ENCODE measurements around the gene SEPHS2.
"Not testable (repeated sequence)": the region's sequence is repeated elsewhere in the genome, so short reads cannot be mapped to it uniquely, and the experiment has no call there.

Gene SEPHS2, protein sequence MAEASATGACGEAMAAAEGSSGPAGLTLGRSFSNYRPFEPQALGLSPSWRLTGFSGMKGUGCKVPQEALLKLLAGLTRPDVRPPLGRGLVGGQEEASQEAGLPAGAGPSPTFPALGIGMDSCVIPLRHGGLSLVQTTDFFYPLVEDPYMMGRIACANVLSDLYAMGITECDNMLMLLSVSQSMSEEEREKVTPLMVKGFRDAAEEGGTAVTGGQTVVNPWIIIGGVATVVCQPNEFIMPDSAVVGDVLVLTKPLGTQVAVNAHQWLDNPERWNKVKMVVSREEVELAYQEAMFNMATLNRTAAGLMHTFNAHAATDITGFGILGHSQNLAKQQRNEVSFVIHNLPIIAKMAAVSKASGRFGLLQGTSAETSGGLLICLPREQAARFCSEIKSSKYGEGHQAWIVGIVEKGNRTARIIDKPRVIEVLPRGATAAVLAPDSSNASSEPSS

DNA sequence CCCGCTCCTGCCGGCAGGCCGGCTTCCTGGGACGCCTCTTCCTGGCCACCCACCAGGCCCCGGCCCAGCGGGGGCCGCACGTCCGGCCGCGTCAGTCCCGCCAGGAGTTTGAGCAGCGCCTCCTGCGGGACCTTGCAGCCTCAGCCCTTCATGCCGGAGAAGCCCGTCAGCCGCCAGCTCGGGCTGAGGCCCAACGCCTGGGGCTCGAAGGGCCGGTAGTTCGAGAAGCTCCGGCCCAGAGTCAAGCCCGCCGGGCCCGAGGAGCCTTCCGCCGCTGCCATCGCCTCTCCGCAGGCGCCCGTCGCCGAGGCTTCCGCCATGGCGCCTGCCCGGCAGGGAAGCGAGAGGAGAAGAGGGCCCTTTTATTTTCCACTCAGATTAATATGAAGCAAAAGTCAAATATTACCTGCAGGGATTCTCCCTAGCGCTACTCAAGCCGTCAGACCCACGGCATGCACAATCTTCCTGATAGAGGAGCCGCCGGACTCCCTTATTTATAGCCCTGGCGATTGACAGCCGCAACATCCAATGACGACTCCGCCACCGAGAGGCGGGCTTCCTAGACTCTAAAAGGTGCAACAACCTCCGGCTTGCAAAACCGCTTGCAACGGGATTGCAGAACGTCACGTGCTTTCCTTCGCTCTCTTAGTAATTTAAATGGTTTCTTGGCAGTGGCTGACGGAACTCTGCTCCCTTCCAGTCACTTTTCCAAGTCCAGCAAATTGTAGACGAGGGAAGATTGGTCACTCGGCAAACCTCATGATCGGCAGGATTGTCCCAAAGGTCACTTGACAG, at the start of gene SEPHS2:
Gene SEPHS2 (minus strand): TSS at position 467 of the 795 bp plus-strand sequence. CDS start 147 bp downstream, at position 320.
- DNase-seq: peak; percentile 94

DNA sequence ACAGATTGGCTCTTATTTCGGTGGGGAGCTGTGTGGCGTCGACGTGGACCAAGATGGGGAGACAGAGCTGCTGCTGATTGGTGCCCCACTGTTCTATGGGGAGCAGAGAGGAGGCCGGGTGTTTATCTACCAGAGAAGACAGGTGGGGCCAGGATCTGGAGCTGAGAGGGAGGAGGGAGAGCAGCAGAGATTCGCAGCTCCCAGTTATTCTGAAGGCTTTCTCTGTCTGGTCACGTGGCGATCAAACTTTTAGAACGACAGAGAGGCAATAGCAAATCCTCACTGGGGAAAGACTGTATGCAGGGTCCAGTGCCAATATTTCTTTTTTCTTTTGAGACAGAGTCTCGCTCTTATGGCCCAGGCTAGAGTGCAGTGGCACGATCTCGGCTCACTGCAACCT, 49.0 kb upstream of the SEPHS2 start:
- no peak for DNase-seq

DNA sequence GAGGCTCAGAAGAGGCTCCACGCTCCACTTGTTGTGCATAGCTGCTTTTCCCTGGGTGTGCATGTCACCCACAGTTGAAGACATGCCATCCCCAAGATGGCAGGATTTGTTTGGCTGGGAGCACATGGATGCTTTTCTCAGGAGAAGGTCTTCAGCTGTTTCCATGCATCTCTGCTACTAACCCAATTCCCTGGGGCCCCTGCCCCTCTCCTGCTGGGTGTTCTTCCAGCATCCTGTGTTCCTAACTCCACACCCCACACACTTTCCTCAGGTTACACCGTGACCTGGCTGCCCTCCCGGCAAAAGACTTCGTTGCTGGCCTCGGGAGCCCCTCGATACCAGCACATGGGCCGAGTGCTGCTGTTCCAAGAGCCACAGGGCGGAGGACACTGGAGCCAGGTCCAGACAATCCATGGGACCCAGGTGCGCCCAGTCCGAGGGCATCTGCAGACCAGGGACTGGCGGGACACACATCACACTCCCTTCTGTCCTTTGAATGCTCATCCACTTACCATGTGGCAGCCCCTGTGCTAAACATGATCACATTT, 48.3 kb upstream of the SEPHS2 start:
- no peak for DNase-seq

DNA sequence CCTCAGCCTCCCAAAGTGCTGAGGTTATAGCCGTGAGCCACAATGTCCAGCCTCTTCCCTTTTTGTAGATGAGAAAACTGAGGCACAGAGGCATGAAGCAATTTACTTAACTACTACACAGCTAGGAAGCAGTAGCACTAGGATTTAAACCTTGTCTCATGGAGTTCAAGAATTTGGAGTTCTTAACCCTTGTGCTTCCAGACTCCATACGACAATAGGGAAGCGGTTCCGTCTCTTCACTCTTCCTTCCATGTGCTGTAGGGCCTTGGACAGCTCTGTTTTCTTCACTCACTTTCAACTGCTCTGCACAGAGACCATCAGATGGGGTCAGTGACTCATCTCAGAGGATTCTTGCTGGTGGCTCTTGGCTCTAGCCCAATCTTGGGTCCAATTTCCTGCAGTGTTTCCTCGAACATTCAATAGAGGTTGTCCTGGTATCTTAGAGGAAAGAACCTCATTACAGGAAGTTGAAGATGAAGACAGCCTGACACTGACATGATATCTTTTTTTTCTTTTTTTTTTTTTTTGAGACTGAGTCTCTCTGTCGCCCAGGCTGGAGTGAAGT, 46.2 kb upstream of the SEPHS2 start:
- peak; percentile 6 for DNase-seq

DNA sequence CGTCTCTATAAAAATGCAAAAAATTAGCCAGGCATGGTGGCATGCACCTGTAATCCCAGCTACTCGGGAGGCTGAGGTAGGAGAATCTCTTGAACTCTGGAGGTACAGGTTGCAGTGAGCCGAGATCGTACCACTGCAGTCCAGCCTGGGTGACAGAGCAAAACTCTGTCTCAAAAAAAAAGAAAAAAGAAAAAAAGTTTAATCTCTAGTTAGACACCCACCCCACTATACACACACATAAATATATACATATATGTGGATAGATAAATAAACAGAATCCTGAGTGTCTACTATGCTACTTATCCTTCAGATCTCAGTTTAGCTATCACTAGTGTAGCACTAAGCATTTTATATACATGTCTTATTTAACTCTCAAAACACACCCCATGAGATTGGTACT, 45.6 kb upstream of the SEPHS2 start:
- no peak for DNase-seq

DNA sequence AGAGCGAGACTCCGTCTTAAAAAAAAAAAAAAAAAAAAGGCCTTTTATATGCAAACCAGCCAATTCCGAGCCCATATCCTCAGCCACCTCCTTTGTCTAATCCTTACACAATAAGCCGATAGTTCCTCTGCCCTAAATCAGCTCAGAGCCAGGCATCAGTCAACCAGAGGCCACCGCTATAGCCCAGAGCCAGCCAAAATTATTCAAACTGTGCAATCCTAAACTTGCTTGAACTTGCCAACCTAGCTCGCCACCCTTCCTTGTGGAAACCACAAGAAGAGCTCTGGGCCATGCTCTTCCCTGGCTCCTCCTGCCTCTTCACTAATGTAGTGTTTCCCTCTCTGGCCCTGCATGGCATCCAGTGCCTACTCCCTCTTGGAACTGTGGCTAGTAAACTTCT, 44.5 kb upstream of the SEPHS2 start:
- DNase-seq: no peak

DNA sequence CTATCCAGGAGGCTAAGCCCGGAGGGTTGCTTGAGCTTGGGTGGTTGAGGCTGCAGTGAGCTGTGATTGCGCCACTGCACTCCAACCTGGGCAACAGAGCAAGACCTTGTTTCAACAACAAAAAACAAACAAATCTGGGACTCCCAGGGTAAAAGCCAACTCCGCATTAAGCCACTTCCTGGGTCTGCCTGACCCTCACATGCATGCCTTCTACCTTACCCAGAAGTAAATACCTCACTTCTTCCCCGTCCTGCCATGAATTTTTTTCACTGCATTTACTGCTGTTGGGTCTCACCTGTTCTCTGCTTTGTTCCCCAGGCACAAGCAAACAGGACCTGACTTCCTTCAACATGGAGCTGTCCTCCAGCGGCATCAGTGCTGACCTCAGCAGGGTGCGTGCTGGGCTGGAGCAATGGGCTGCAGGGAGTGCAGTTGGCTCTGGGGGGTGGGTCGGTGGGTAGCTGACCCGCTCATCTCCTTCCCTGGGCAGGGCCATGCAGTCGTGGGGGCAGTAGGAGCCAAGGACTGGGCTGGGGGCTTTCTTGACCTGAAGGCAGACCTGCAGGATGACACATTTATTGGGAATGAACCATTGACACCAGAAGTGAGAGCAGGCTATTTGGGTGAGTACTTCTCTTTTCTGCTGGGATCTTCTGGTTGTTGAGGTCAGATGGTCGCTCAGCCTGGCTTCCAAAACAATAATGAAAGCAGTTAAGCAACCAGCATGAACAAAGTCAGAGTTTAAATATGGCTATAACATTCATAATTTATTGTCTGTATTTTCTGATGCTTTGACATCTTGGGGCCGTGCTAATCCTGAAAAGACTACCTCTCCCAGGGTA, 43.3 kb upstream of the SEPHS2 start:
- no peak for DNase-seq

DNA sequence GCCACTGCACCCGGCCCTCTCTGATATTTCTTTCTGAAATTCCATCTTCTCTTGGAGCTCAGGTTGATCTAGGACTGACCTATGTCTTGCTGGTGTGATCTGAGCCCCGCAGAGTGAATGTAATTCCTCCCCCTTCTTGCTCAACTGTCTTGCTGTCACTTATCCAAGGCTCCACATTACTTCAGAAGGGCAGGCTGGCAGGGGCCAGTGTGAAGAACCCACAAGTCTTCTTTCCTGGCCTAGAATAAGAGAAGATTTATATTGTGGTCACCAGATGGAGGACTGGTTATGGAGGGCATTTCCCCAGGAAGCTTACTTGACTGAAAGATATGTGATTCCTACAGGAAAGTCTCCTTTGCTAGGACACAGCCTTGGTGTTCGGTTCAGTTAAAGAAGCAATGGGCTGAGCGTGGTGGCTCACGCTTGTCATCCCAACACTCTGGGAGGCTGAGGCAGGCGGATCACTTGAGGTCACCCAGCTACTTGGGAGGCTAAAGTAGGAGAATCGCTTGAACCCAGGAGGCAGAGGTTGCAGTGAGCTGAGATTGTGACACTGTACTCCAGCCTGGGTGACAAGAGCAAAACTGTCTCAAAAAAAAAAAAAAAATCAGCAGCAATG, 40.3 kb upstream of the SEPHS2 start:
- DNase-seq: no peak

DNA sequence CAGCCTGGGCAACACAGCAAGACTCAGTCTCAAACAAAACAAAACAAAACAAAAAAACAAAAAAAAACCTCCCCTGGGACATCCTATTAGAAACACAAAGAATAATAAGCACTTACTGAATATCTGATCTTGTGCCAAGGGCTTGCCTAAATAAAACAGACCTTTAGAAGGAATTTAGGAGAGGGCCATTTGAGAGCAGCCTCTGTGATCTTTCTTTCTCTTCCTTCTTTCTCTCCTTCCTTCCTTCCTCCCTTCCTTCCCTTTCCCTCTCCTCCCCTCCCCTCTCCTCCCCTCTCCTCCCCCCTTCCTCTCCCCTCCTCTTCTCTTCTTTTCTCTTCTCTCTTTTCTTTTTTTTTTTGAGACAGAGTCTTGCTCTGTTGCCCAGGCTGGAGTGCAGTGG, 39.2 kb upstream of the SEPHS2 start:
- DNase-seq: no peak

DNA sequence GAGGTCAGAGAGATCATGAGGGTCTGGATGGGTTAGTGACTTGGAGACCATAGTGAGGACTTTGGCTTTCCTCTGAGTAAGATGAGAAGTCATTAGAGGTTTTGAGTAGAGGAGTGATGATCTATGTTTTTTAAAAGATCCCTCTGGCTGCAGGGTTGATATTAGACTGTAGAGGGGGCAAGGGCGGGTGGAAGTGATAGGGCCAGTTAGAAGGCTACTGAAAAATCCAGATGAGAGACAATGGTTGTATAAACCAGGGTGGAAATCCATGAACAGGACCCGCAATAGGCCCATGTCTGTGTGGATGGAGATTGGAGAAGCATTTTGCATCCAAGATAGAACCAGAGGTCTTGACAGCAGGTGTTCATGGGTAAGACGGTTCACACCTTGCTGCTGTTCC, 36.7 kb upstream of the SEPHS2 start:
- DNase-seq: no peak

DNA sequence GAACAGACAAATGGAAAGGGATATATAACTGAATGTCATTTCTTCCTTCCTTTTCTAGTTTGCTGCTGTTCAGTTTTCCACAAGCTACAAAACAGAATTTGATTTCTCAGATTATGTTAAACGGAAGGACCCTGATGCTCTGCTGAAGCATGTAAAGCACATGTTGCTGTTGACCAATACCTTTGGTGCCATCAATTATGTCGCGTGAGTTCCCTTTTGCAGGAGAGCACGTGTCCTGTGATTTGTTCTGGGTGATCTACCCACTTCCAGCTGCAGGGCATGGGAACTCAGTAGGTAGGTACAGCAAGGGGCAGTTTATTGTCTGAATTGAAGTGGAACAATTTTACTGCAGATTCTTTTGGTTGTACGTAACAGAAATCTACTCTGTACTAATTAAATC, 35.7 kb upstream of the SEPHS2 start:
- DNase-seq: no peak

DNA sequence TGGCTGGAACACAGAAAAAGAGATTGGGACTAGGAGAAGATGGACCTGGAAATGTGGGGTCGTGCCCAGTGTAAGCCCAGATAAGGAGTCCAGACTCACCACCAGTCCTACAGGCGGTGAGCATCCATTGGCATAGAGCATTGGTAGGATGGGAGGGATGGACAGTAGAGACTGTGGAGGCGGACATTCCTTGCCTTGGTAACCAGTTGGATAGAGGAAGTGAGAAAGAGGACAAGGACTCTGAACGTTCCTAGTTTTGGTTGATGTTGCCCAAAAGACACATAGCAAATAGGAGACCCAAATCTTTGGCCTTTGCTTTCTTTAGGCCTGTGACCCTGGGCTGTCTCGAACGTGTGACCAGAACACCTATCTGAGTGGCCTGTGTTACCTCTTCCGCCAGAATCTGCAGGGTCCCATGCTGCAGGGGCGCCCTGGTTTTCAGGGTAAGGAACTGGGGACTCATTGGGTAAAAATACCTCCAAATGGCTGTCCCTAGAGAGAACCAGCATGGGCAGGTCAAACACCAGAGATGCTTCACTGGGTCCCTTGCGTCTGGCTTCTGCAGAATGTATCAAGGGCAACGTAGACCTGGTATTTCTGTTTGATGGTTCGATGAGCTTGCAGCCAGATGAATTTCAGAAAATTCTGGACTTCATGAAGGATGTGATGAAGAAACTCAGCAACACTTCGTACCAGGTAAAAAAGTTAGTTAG, 33.2 kb upstream of the SEPHS2 start:
- DNase-seq: no peak

DNA sequence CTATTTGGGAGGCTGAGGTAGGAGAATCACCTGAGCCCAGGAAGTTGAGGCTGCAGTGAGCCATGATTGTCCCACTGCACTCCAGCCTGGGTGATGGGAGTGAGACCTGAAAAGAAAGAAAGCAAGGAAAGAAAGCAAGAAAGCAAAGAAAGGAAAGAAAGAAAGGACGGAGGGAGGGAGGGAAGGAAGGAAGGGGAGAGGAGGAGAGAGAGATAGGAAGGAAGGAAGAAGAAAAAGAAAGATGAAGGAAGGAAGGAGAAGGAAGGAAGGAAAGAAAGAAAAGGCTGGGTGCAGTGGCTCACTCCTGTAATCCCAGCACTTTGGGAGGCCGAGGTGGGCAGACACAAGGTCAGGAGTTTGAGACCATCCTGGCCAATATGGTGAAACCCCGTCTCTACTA, 32.1 kb upstream of the SEPHS2 start:
- DNase-seq: not testable (repeated sequence)

DNA sequence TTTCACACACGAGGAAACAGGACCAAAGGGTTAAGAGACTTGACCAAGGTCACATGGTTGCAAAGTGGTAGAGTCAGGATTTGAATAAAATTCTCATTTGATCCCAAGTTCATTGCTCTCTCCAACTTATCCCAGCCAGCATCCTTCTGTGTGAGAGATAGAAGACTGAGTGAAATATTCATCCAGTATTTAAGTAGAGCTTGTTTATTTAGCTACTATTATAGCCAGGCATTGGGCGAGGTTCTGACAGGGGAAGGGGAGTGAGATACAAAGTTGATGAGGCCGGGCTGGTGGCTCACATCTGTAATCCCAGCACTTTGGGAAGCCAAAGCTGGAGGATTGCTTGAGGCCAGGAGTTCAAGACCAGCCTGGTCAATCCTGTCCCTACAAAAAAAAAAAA, 31.3 kb upstream of the SEPHS2 start:
- no peak for DNase-seq

DNA sequence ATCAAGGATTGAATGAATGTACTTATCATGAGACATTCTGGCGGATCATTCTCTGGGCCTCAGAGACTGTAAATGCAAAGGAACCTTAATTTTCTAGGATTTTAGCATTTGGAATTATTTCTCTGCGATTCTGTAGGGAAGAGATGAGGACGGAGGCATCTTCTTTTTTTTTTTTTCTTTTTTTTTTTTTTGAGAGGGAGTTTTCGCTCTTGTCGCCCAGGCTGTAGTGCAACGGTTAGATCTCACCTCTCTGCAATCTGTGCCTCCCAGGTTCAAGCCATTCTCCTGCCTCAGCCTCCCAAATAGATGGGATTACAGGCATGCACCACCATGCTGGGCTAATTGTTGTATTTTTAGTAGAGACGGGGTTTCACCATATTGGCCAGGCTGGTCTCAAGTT, 29.0 kb upstream of the SEPHS2 start:
- DNase-seq: no peak

DNA sequence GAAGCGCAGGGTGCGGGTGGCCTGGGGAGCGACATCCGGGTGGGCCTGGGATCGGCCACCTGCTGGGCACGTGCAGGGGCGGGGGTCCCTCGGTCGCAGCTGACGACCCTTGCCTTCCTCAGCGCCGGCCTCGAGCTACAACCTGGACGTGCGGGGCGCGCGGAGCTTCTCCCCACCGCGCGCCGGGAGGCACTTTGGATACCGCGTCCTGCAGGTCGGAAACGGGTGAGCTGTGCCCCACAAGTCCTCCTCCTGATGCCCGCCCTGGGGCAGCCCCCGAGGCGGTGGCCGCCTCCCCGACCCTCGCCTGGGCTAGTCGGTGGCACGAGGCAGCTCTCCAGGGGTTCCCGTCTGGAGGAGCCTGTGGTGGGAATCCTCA, 28.4 kb upstream of the SEPHS2 start:
- DNase-seq: no peak

DNA sequence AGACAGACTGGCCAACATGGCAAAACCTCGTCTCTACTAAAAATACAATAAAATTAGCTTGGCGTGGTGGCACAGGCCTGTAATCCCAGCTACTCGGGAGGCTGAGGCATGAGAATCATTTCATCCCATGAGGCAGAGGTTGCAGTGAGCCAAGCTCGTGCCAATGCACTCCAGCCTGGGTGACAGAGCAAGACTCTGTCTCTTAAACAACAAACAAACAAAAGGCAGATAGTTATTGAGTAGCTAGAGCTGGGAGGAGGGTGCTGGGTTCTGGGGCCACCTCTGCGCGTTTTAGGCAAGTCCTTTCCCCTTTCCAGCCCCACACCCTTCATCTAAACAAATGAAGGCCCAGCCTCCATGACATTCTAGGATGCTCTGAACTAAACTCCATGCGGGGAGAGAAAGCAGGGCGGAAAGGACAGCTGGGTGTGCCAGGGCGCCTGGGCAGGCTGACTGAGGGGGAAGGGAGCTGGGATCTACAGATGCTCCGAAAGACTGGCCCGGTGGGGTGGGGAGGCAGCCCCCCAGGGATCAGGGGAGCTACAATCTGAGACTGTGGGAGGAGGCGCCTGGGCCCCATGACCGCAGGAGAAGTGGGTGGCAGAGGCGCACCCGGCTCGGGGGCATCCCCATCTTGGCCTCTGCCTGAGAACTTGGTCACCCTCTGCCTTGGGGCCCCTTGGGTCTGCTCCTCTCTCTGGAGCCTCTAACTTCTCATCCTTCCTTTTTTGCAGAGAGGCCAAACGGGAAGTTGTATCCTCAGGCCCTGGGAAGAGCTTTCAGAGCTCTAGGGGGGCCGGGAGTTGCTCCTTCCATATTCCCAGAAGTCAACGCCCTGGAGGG, 27.8 kb upstream of the SEPHS2 start:
- DNase-seq: no peak

DNA sequence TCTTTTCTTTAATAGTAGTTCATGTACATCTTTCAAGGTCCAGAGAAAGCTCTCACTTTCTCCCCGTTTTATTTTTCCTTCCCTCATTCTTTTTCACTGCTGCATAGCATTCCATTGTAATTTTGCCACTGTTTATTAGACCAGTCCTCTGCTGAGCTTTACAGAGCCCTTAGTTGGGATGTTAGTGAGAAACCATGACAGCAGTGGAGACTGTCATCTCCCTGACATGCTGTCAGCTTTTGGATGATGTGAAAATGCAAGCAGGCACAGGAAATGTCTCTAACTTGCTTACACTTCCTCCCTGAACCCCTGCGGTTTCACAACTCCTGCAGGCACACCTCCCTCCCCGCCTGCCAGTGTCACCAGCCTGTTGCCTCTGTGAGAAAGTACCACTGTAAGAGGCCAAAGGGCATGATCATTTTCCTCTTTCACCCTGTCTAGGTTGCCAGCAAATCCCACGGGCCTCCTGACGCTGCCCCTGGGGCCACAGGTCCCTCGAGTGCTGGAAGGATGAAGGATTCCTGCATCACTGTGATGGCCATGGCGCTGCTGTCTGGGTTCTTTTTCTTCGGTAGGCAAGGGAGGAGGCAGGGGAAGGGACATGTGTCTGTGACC, 26.8 kb upstream of the SEPHS2 start, which contains the start of gene ITGAL:
Gene ITGAL (plus strand): TSS at position 415 of the 615 bp plus-strand sequence. CDS start 96 bp downstream, at position 511.
- no peak for DNase-seq

DNA sequence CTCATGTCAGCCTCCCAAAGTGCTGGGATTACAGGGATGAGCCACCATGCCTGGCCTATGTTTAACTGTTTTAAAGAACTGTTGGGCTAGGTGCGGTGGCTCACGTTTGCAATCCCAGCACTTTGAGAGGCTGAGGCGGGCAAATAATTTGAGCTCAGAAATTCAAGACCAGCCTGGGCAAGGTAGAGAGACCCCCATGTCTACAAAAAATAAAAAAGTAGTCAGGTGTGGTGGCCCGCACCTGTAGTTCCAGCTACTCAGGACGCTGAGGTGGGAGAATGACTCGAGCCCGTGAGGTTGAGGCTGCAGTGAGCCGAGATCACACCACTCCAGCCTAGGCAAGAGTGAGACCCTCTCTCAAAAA, 24.9 kb upstream of the SEPHS2 start:
- DNase-seq: no peak

DNA sequence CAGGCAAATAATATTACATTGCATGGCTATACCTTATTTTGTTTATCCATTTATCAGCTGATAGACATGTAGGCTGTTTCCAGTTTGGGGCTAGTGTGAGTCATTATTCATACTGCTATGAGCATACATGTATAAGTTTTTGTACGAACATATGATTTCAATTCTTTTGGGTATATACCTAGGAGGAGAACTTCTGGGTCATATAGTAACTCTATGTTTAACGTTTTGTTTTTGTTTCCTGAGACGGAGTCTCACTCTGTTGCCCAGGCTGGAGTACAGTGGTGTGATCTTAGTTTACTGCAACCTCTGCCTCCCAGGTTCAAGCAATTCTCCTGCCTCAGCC, 24.5 kb upstream of the SEPHS2 start:
- no peak for DNase-seq

Measured in kidney glomerular epithelial cell (primary cell).